HEK293T (cell line): ENCODE results near the gene RAD51B.

Experiments used
- CTCF ChIA-PET: fragments of 350-600 bp; formaldehyde crosslinking; extraction: SDS; loops from one replicate; lab custom pipeline; 2021; ENCODE audit warnings: antibody characterized with exemption, inconsistent platforms; lab: Yijun Ruan, JAX
- POLR2A ChIA-PET: fragments of 350-600 bp; formaldehyde crosslinking; extraction: SDS; loops from one replicate; lab custom pipeline; 2020; ENCODE audit warnings: antibody characterized with exemption, inconsistent platforms; lab: Yijun Ruan, JAX
- DNase-seq: peaks from one replicate; pipeline ENCODE4 v3.0.0; 2012; ENCODE audit warnings: mixed read lengths; ENCODE audit errors: extremely low spot score
- ARNT ChIP-seq: fragments of 450-650 bp; IDR thresholded peaks from 2 replicates; pipeline ENCODE4 v1.6.1; 2017; ENCODE audit warnings: mild to moderate bottlenecking
- BHLHE40 ChIP-seq: fragments of 450-650 bp; IDR thresholded peaks from 2 replicates; pipeline ENCODE4 v1.6.1; 2016; ENCODE audit warnings: mild to moderate bottlenecking, moderate library complexity, borderline replicate concordance
- CTBP1 ChIP-seq: fragments of 450-650 bp; IDR thresholded peaks from 2 replicates; pipeline ENCODE4 v1.6.1; 2016; ENCODE audit warnings: borderline replicate concordance
- ELF4 ChIP-seq: fragments of 450-650 bp; IDR thresholded peaks from 2 replicates; pipeline ENCODE4 v1.6.1; 2017; ENCODE audit warnings: antibody characterized with exemption
- FOXA1 ChIP-seq: fragments of 450-650 bp; IDR thresholded peaks from 2 replicates; pipeline ENCODE4 v1.6.1; 2016; ENCODE audit warnings: mild to moderate bottlenecking
- FOXK2 ChIP-seq: fragments of 450-650 bp; IDR thresholded peaks from 2 replicates; pipeline ENCODE4 v1.6.1; 2016; ENCODE audit warnings: mild to moderate bottlenecking
- FOXM1 ChIP-seq: fragments of 450-650 bp; IDR thresholded peaks from 2 replicates; pipeline ENCODE4 v1.6.1; 2017; ENCODE audit warnings: mild to moderate bottlenecking, borderline replicate concordance
- HDGF ChIP-seq: fragments of 450-650 bp; IDR thresholded peaks from 2 replicates; pipeline ENCODE4 v1.6.1; 2017; ENCODE audit warnings: antibody characterized with exemption, borderline replicate concordance
- L3MBTL2 ChIP-seq: fragments of 450-650 bp; conservative IDR thresholded peaks from 2 replicates; pipeline ENCODE4 v1.6.1; 2016; ENCODE audit warnings: mild to moderate bottlenecking
- LEF1 ChIP-seq: fragments of 450-650 bp; IDR thresholded peaks from 2 replicates; pipeline ENCODE4 v1.6.1; 2017; ENCODE audit warnings: mild to moderate bottlenecking, borderline replicate concordance
- NFRKB ChIP-seq: fragments of 450-650 bp; IDR thresholded peaks from 2 replicates; pipeline ENCODE4 v1.6.1; 2016; ENCODE audit warnings: mild to moderate bottlenecking, moderate library complexity
- PKNOX1 ChIP-seq: fragments of 450-650 bp; IDR thresholded peaks from 2 replicates; pipeline ENCODE4 v1.6.1; 2016
- SP1 ChIP-seq: fragments of 450-650 bp; IDR thresholded peaks from 2 replicates; pipeline ENCODE4 v1.6.1; 2017
- SUZ12 ChIP-seq: fragments of 450-650 bp; IDR thresholded peaks from 2 replicates; pipeline ENCODE4 v1.6.1; 2016; ENCODE audit warnings: mild to moderate bottlenecking
- TARDBP ChIP-seq: fragments of 450-650 bp; IDR thresholded peaks from 2 replicates; pipeline ENCODE4 v1.6.1; 2016
- ZNF384 ChIP-seq: fragments of 450-650 bp; IDR thresholded peaks from 2 replicates; pipeline ENCODE4 v1.6.1; 2016

Gene RAD51B

GRCh38 chr14:68607081-68607866 lies 787.7 kb downstream of the RAD51B start:
- no peak for TF ChIP-seq SP1
- TF ChIP-seq NFRKB: no peak
- ChIA-PET POLR2A (no interaction called here), CTCF (no interaction called here)
- DNase-seq: no peak

GRCh38 chr14:68607867-68608573 lies 788.4 kb downstream of the RAD51B start:
- CTCF ChIA-PET: no interaction called here
- no peak for DNase-seq
- POLR2A ChIA-PET: no interaction called here
- no peak for TF ChIP-seq ELF4
- TF ChIP-seq CTBP1: no peak
- TF ChIP-seq HDGF: no peak
- no peak for TF ChIP-seq ZNF384
- TF ChIP-seq ARNT: no peak
- no peak for TF ChIP-seq FOXA1
- TF ChIP-seq PKNOX1: no peak
- TF ChIP-seq TARDBP: no peak
- TF ChIP-seq SUZ12: no peak
- TF ChIP-seq FOXK2: no peak
- TF ChIP-seq BHLHE40: no peak

GRCh38 chr14:68608574-68608962 lies 789.0 kb downstream of the RAD51B start:
- no peak for DNase-seq
- POLR2A ChIA-PET: no interaction called here
- CTCF ChIA-PET: no interaction called here
- TF ChIP-seq PKNOX1: no peak
- no peak for TF ChIP-seq CTBP1
- TF ChIP-seq ZNF384: no peak
- no peak for TF ChIP-seq FOXA1
- no peak for TF ChIP-seq TARDBP
- no peak for TF ChIP-seq ELF4
- TF ChIP-seq L3MBTL2: no peak
- TF ChIP-seq BHLHE40: no peak
- no peak for TF ChIP-seq SP1
- TF ChIP-seq LEF1: no peak
- no peak for TF ChIP-seq HDGF
- TF ChIP-seq NFRKB: no peak
- TF ChIP-seq FOXK2: no peak
- TF ChIP-seq FOXM1: no peak
- TF ChIP-seq SUZ12: no peak
- TF ChIP-seq ARNT: no peak

- no peak for TF ChIP-seq BHLHE40
- no peak for TF ChIP-seq LEF1
- no peak for TF ChIP-seq HDGF
- TF ChIP-seq ZNF384: no peak
- TF ChIP-seq PKNOX1: no peak
- TF ChIP-seq ARNT: no peak
- no peak for TF ChIP-seq ELF4
- TF ChIP-seq SP1: no peak
- TF ChIP-seq SUZ12: no peak
- TF ChIP-seq FOXK2: no peak
- TF ChIP-seq CTBP1: no peak
- TF ChIP-seq NFRKB: no peak
- TF ChIP-seq TARDBP: no peak
- POLR2A ChIA-PET: no interaction called here
- DNase-seq: no peak
- CTCF ChIA-PET: no interaction called here
These were observed 789.4 kb downstream of the RAD51B start for GRCh38 chr14:68609012-68609411.

- TF ChIP-seq ELF4 (no peak), CTBP1 (no peak), TARDBP (no peak), BHLHE40 (no peak), ARNT (no peak), HDGF (no peak), PKNOX1 (no peak), ZNF384 (no peak), NFRKB (no peak), FOXK2 (no peak), SP1 (no peak)
- POLR2A ChIA-PET: interaction anchor here (0.6 kb wide), 1 partner anchor 219 kb away, joined by 3 read pairs; no protein-coding TSS in a partner anchor
- CTCF ChIA-PET: interaction anchor here (0.8 kb wide), 1 partner anchor 55 kb away, joined by 3 read pairs; no protein-coding TSS in a partner anchor
These were observed 790.7 kb downstream of the RAD51B start for GRCh38 chr14:68610251-68610793.

More at GRCh38 chr14:68610251-68610793, 790.7 kb downstream of the RAD51B start:
- no peak for DNase-seq
